ENCODE measurements around the gene GLRX. TPM values are rescaled to one million over a fixed set of nuclear protein-coding genes. Genes with fewer than 3 reads are reported as not detected.
A peak's percentile ranks its signal among the peaks of the same experiment; 100 is the strongest.

Gene GLRX
- total RNA-seq, 2 donors from 2014 or later: 29.2 to 148 TPM

- ATAC-seq (ENCODE audit: insufficient number of reproducible peaks, low FRiP score, low read depth): no peak
- no peak for TF ChIP-seq CTCF (IDR thresholded peaks at IDR 0.05)
- no peak for DNase-seq (ENCODE audit: low spot score)
- no peaks in the 10 kb centered on the region for H3K27me3 ChIP-seq (replicated peaks; ENCODE audit: insufficient read depth)
- peak overlapping the region; percentile 40 for H3K4me3 ChIP-seq
- no peaks in the 10 kb centered on the region for H3K36me3 ChIP-seq
- H3K27ac ChIP-seq: peak overlapping the region; percentile 53 to 75
- peaks cover 23 to 48% of the 10 kb centered on the region in 2 donors for H3K4me1 ChIP-seq (ENCODE audit: control insufficient read depth in 1 of 2, low read depth in 2 of 2)
- H3K9me3 ChIP-seq: no peaks in the 10 kb centered on the region
These were observed 13.0 kb downstream of the GLRX start for GRCh38 chr5:95809414-95809960.

GRCh38 chr5:95808686-95809413, 13.7 kb downstream of the GLRX start:
- Histone ChIP-seq H3K4me3 (peak overlapping the region; percentile 40), H3K4me1 (ENCODE audit: control insufficient read depth in 1 of 2, low read depth in 2 of 2) (peaks cover 23 to 48% of the 10 kb centered on the region in 2 donors)
- ATAC-seq (ENCODE audit: insufficient number of reproducible peaks, low FRiP score, low read depth): peak; percentile 75

GRCh38 chr5:95808013-95808685, 14.4 kb downstream of the GLRX start:
- no peak for ATAC-seq (ENCODE audit: insufficient number of reproducible peaks, low FRiP score, low read depth)
- no peaks in the 10 kb centered on the region for H3K9me3 ChIP-seq
- no peaks in the 10 kb centered on the region for H3K36me3 ChIP-seq
- no peaks in the 10 kb centered on the region for H3K27me3 ChIP-seq (replicated peaks; ENCODE audit: insufficient read depth)
- no peak for TF ChIP-seq CTCF (IDR thresholded peaks at IDR 0.05)
- no peak for DNase-seq (ENCODE audit: low spot score)
- peak overlapping the region; percentile 53 to 75 for H3K27ac ChIP-seq
- H3K4me3 ChIP-seq: peak overlapping the region; percentile 40
- H3K4me1 ChIP-seq (ENCODE audit: control insufficient read depth in 1 of 2, low read depth in 2 of 2): peaks cover 23 to 53% of the 10 kb centered on the region in 2 donors

More at GRCh38 chr5:95808686-95809413, 13.7 kb downstream of the GLRX start:
- Histone ChIP-seq H3K27me3 (replicated peaks; ENCODE audit: insufficient read depth) (no peaks in the 10 kb centered on the region), H3K36me3 (no peaks in the 10 kb centered on the region), H3K27ac (peak overlapping the region; percentile 53 to 75), H3K9me3 (no peaks in the 10 kb centered on the region)
- DNase-seq (ENCODE audit: low spot score): peak; percentile 63
- no peak for TF ChIP-seq CTCF (IDR thresholded peaks at IDR 0.05)

- Histone ChIP-seq H3K36me3 (no peaks in the 10 kb centered on the region), H3K9me3 (no peaks in the 10 kb centered on the region), H3K4me3 (no peak overlapping the region), H3K27me3 (replicated peaks; ENCODE audit: insufficient read depth) (no peaks in the 10 kb centered on the region), H3K27ac (no peak overlapping the region), H3K4me1 (ENCODE audit: control insufficient read depth in 1 of 2, low read depth in 2 of 2) (peaks cover 18 to 41% of the 10 kb centered on the region in 2 donors)
- no peak for ATAC-seq (ENCODE audit: insufficient number of reproducible peaks, low FRiP score, low read depth)
- no peak for DNase-seq (ENCODE audit: low spot score)
- TF ChIP-seq CTCF (IDR thresholded peaks at IDR 0.05): no peak
These were observed 15.8 kb downstream of the GLRX start for GRCh38 chr5:95806687-95807086.

Measured in thoracic aorta (tissue), 2 donors.